H7 (cell line): ENCODE measurements around the gene SIK3. TPM values are rescaled to one million over a fixed set of nuclear protein-coding genes. Genes with fewer than 3 reads are reported as not detected.

Experiments
- DNase-seq: peaks from one replicate; pipeline ENCODE4 v3.0.0; 2012
- H3K27me3 ChIP-seq: 2 replicates; pipeline ENCODE4 v1.6.0; 2011; ENCODE audit warnings: mild to moderate bottlenecking, low read length; ENCODE audit not compliant: control insufficient read depth, insufficient read depth
- H3K36me3 ChIP-seq: replicated peaks from 2 replicates; pipeline ENCODE4 v1.5.1; 2011; ENCODE audit warnings: low read length; ENCODE audit not compliant: control insufficient read depth, insufficient read depth
- H3K4me3 ChIP-seq: 2 replicates; pipeline ENCODE4 v1.5.1; 2011; ENCODE audit warnings: low read depth, mild to moderate bottlenecking, control low read depth, low read length, moderate library complexity; ENCODE audit not compliant: insufficient read depth
- total RNA-seq: library from RNA; depleted of rRNA; stranded (reverse); fragments of >200 nt; shearing (Covaris generic); gene quantifications from 2 replicates; pipeline ENCODE4 v1.2.3, GENCODE V29; 2014; rRNA removed

Gene SIK3
- total RNA-seq, 1 experiment from 2014 or later = 14.4 TPM

DNA sequence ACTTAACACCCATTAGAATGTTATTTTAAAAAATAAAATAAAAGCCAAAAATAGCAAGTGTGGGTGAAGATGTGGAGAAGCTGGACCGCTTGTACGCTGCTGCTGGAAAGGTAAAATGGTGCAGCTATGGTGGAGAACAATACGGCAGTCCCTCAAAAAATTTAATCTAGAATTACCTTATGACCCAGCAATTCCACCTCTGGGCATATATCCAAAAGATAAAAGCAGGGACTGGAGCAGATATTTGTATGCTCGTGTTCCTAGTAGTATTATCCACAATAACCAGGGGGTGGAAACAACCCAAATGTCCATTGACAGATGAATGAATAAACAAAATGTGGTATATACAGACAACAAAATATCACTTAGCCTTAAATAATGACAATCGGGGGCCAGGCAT, 300.4 kb downstream of the SIK3 start:
- H3K4me3 ChIP-seq = no peak overlapping the region
- H3K27me3 ChIP-seq = no peaks in the 10 kb centered on the region
- no peak for DNase-seq
- H3K36me3 ChIP-seq = no peaks in the 10 kb centered on the region

DNA sequence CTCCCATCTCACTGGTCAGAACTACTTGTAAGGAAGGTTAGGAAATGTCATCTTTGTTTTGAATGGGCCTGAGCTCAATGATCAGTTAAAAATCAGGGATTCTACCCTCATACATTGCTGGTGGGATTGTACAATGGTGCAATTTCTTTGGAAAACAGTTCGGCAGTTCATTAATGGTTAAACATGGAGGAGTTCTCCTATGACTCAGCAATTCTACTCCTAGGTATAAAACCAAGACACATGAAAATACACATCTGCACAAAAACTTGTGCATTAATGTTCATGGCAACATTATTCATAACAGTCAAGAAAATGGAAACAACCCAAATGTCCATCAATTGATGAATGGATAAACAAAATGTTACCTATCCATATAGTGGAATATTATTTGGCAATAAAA, 301.7 kb downstream of the SIK3 start:
- Histone ChIP-seq H3K27me3 (peaks cover 1% of the 10 kb centered on the region; the same call in 1 of the 2 replicates), H3K4me3 (no peak overlapping the region), H3K36me3 (no peaks in the 10 kb centered on the region)
- no peak for DNase-seq

DNA sequence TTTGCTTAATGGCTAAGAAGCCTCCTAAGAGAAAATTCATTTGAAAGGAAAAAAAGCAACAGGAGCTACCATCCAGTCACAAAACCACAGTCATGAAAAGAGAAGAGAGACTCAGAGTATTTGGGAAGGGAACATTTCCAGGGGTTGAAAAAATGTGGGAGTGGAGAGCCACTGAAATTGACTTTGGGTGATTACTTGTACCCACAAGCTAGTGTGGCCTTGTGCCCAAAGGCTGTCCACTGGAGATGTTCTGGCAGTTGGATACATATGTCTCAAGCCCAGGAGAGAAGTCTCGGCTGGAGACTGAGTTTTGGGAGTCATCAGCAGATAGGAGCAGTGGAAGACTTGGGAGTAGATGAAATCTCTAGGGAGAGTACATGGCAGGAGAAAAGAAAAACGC, 303.4 kb downstream of the SIK3 start:
- Histone ChIP-seq H3K36me3 (no peaks in the 10 kb centered on the region), H3K27me3 (peaks cover 6% of the 10 kb centered on the region), H3K4me3 (no peak overlapping the region)
- no peak for DNase-seq

DNA sequence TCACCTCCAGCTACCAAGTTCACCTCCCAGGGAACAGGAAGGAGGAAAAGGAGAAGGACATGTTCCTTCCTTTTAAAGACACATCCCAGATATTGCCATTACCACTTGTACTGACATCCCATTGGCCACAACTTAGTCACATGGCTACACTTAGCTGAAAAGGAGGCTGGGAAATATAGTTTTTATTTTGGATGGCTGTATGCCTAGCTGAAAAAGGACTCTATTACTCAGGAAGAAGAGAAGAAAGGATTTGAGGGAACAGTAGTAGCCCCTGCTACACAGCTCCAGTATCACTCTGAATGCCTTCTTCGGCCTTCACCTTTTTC, 304.5 kb downstream of the SIK3 start:
- DNase-seq = no peak

More for the DNA sequence above, 304.5 kb downstream of the SIK3 start:
- H3K27me3 ChIP-seq = peaks cover 6% of the 10 kb centered on the region
- no peak overlapping the region for H3K4me3 ChIP-seq
- no peaks in the 10 kb centered on the region for H3K36me3 ChIP-seq

Other genes starting within 250 kb of the SIK3 start
- gene PAFAH1B2, start 45.9 kb upstream of the SIK3 start, total RNA-seq = 138 and 159 TPM in 2 replicates
- 10.3 and 14.7 TPM in 2 replicates for gene SIDT2, start 80.3 kb upstream of the SIK3 start, total RNA-seq
- 188 and 343 TPM in 2 replicates for gene TAGLN, start 100.9 kb upstream of the SIK3 start, total RNA-seq
- gene PCSK7, start 133.6 kb upstream of the SIK3 start, total RNA-seq = 28.4 and 29.3 TPM in 2 replicates
- 10.1 and 14.9 TPM in 2 replicates for gene RNF214, start 134.2 kb upstream of the SIK3 start, total RNA-seq
- gene BACE1-AS, start 192.9 kb upstream of the SIK3 start, total RNA-seq = 5.1 and 9.1 TPM in 2 replicates
- 7.4 and 12.4 TPM in 2 replicates for gene BACE1, start 217.8 kb upstream of the SIK3 start, total RNA-seq
- gene CEP164, start 229.4 kb upstream of the SIK3 start, total RNA-seq = 12.8 and 18.8 TPM in 2 replicates